Renal cortex interstitium (tissue), 15 donors: ENCODE data around the gene COX10. TPM values are rescaled to one million over a fixed set of nuclear protein-coding genes. Genes with fewer than 3 reads are reported as not detected.
A peak's percentile ranks its signal among the peaks of the same experiment; 100 is the strongest.
"Not testable (repeated sequence)": the region's sequence is repeated elsewhere in the genome, so short reads cannot be mapped to it uniquely, and the experiment has no call there.

Source experiments
- DNase-seq, 11 donors: peaks; one replicate each; pipeline ENCODE4 v3.0.0-alpha.2; 2013; ENCODE audit warnings: low read depth in 9 of 11, low spot score in 4 of 11; ENCODE audit errors: extremely low read depth in 1 of 11
- long read RNA-seq, 16 experiments: transcript quantifications; one replicate each; lab custom pipeline, GENCODE V29; 2026
- polyA plus RNA-seq, 3 donors: library from polyadenylated mRNA; unstranded; fragments of 120-200 nt; gene quantifications; one replicate each; pipeline ENCODE4 v1.2.1, GENCODE V29; 2013; ENCODE audit not compliant: insufficient read length in 3 of 3

Gene COX10
- 10 to 100 TPM; 15.4 to 19.0 (median 17.9) TPM for polyA plus RNA-seq
- long read RNA-seq, donor 1, partial matches to known transcripts = 0 of 7 reads
- long read RNA-seq, donor 1, other reads (novel, unspliced or antisense) = 0 of 7 reads
- long read RNA-seq, donor 2, partial matches to known transcripts = 0 of 8 reads
- long read RNA-seq, donor 2, other reads (novel, unspliced or antisense) = 0 of 8 reads
- long read RNA-seq, donor 3, partial matches to known transcripts = 9 of 13 reads
- long read RNA-seq, donor 3, other reads (novel, unspliced or antisense) = 0 of 13 reads
- long read RNA-seq, donor 4, partial matches to known transcripts = 0 of 3 reads
- long read RNA-seq, donor 4, other reads (novel, unspliced or antisense) = 0 of 3 reads
- long read RNA-seq, donor 5 = 0 reads
- long read RNA-seq, donor 6, transcript COX10-201 (7 exons, 2,873 nt) = major isoform, 5 of 6 reads
- long read RNA-seq, donor 6, partial matches to known transcripts = 0 of 6 reads
- long read RNA-seq, donor 6, other reads (novel, unspliced or antisense) = 0 of 6 reads
- long read RNA-seq, donor 7, partial matches to known transcripts = 5 of 12 reads
- long read RNA-seq, donor 7, other reads (novel, unspliced or antisense) = 0 of 12 reads
- long read RNA-seq, donor 8 = 0 reads
- long read RNA-seq, donor 9, partial matches to known transcripts = 0 of 2 reads
- long read RNA-seq, donor 9, other reads (novel, unspliced or antisense) = 0 of 2 reads
- long read RNA-seq, donor 10, partial matches to known transcripts = 0 of 6 reads
- long read RNA-seq, donor 10, other reads (novel, unspliced or antisense) = 0 of 6 reads
- long read RNA-seq, donor 11, partial matches to known transcripts = 0 of 6 reads
- long read RNA-seq, donor 11, other reads (novel, unspliced or antisense) = 0 of 6 reads
- long read RNA-seq, donor 12, partial matches to known transcripts = 0 of 2 reads
- long read RNA-seq, donor 12, other reads (novel, unspliced or antisense) = 0 of 2 reads
- long read RNA-seq, donor 13 = 0 reads
- long read RNA-seq, donor 14, partial matches to known transcripts = 8 of 12 reads
- long read RNA-seq, donor 14, other reads (novel, unspliced or antisense) = 0 of 12 reads
- long read RNA-seq, donor 15, partial matches to known transcripts = 0 of 2 reads
- long read RNA-seq, donor 15, other reads (novel, unspliced or antisense) = 0 of 2 reads
- long read RNA-seq, donor 16, transcript COX10-202 (3 exons, 875 nt) = minor isoform, 7 of 19 reads
- long read RNA-seq, donor 16, transcript COX10-201 (7 exons, 2,873 nt) = major isoform, 12 of 19 reads
- long read RNA-seq, donor 16, partial matches to known transcripts = 0 of 19 reads
- long read RNA-seq, donor 16, other reads (novel, unspliced or antisense) = 0 of 19 reads

DNA sequence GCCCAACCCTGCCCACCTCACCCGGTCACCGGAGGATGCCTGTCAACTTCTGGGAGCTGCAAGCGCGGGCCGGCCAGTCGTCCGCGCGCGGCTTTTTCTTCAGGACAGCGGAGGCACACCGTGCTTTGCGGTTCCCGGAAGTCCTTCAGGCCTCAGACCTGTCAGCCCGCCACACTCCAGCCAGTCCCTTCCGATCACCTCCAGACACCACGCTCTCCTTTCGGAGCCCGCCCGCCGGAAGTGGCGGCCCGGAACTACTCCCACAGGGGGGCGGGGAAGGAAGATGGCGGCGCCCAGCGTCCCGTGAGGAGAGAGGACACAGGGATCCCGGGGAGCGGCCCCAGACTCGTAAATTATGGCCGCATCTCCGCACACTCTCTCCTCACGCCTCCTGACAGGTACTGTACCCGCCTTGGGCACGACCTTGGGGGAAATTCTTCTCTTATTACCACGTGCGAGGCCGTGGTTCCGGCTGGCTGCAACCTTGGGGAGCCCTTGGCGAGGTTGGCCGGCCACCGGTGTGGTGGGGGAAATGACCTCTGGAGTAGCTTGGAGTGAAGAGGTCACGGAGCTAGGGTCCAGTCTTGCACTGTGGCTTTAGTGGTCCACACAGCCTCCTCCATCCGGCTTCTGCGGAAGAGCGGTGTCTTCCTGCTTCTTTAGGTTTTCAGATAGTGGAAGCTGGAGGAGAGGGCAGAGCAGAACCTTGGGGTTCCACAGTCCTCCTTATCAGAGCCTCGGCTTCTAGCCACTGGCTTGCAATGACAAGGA is at the start of gene COX10:
Gene COX10, plus strand, starts transcription at position 254 of the 771 bp plus-strand sequence. Its CDS starts 102 bp downstream, at position 356.
- peak; percentile 50 to 86 (median 76) for DNase-seq

DNA sequence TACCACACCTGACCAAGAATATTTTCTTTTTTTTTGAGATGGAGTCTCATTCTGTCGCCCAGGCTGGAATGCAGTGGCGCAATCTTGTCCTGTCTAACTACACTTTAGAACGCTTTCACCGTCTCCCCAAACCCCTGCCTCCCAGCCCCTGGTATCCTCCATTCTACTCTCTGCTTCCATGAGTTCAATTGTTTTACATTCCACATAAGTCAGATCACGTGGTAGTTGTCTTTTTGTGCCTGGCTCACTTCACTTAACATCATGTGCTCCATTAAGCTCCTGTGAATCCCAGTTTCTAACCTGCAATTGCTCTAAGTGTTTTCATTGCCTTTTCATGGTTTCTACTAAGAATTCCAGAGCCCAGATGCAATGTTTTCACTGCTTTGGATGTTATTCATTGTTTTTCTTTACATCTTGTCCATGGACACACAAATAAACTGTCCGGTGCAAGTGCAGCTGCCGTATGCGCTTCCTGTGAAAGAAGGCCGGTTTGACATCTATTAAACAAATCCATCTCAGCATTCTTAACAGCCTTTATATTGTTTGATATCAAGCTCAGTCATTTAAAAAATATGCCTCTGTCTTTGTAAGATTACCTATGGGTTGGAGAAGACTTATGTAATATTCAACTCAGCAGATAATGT is 47.5 kb upstream of the COX10 start:
- not testable (repeated sequence) for DNase-seq

DNA sequence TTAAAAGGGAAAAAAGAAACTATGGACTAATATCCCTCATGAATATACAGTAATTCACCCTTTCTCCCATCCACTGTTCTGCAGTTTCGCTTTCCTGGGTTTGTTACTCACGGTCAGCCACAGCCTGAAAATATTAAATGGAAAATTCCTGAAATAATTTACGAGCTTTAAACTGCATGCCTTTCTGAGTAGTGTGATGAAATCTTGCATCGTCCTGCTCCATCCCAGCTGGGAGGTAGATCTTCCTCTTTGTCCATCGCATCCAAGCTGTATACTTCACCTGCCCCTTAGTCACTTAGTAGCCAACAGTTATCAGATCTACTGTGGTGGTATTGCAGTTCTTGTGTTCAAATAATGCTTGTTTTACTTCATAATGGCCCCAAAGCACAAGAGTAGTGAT is 39.5 kb upstream of the COX10 start:
- DNase-seq = not testable (repeated sequence)

DNA sequence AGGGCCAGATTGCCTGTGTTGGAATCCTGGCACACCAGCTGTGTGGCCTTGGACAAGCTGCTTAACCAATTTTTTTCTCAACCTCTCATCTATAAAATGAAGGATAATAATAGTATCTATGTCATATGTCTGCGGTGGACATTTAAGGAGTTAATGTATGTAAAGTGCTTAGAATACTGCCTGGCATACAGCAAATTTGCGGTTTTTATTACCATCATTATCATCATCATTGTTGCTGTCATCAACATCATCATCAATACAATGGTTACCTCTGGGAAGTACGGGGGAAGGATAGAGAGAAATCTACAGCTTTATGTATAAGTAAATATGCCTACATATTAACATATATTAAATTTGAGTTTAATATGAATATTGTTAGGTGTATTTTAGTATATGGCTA is 37.1 kb upstream of the COX10 start:
- no peak for DNase-seq

DNA sequence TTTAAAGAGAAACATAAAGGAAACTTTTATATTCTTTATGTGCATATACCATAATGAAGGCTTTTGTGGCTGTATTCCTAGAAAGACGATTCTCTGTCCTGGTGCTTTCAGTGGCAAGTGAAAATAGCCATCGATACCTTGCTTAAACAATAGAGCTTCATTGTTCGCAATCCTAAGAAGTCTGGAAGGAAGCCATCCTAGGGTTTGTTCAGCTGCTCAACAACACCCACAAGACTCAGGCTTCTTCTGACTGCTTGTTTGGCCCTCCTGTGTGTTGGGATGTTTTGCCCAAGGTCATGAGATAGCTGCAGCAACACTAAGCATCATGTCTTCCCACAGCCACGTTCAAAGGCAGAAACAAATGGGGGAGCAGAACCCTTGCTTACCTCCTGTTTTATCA is 36.1 kb upstream of the COX10 start:
- no peak for DNase-seq

DNA sequence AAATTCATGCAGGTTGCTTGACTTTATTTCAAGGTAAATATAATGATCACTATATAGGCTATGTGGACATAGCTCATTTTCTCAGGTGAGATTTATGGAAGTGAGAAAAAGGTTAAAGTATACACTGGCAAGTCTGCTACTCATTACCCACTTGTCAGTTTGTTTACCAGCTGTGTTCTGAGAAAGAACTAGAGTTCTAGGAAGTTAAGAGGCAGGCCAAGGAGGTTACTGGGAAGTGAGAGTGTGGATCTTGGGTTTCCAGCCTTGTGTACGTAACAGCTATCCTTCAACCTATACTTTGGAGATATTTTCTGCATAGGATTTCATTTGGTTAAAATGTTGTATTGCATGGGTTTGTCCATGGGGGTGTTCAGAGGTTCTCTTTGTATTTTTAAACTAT is 31.9 kb upstream of the COX10 start:
- peak in 1 of 11 donors; percentile 17 for DNase-seq

DNA sequence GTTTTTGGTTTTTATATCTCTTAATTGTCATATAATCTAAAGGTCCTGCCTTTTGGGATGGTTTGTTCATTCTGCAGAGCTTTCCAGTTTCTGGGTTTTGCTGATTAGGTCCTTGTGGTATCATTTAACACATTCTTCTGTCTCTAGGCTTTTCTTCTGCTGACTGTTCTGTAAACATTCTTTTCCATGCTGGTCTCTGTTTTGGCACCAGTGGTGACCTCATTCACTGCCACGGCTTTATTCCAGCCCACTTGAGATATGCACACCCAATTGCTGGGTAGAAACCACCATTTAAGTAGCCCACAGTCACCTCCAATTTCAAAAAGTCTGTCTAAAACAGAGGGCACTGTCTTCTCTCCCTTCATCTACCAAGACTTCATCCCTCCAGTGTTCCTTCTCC is 31.1 kb upstream of the COX10 start:
- DNase-seq = no peak

DNA sequence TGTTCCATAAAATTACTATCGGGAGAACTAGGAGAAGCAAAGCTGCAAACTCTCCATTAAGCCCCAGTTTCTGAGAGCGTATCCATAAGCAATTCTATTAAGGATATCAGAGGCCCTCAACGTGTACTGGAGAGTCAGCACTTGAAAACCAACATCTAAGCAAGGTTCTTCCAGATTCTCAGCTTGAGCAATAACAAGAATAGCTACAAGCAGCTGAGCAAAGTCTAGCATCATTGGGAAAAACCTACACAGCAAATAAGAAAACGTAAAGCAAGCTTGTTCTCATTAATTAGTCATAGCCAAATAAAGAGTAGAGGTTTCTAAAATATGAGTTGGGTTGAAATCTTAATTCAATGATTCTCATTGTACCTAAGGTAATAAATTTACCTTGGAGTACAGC is 26.9 kb upstream of the COX10 start:
- no peak for DNase-seq

DNA sequence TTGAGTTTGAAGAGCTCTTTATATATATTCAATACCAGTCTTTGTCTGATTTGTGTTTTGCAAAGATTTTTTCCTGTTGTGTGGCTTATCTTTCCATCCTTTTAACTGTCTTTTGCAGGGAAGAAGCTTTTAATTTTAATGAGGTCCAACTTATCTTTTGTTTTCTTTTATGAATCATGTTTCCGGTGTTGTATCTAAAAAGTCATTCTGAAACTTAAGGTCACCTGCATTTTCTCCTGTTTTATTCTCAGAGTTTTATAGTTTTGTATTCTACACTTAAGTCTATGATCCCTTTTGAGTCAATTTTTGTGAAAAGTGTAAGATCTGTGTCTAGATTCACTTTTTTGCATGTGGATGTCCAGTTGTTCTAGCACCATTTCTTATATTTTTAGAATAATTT is 24.6 kb upstream of the COX10 start:
- DNase-seq = no peak

DNA sequence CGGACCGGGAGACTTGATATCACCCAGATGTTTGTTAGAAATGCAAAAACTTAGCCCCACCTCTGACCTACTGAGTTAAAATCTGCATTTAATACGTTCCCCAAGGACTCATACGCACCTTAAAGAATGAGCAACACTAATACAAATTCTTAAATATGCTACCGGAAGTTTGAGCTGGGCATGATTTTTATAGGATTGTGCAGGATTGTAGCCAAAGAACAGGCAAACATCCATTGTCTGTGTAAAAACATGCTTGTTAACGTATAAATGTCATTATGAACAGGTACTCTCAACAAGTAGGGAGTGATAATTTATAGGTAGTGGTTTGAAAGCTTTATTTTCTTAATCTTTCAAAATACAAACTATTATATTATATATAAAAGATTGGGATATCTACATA is 22.3 kb upstream of the COX10 start:
- no peak for DNase-seq

DNA sequence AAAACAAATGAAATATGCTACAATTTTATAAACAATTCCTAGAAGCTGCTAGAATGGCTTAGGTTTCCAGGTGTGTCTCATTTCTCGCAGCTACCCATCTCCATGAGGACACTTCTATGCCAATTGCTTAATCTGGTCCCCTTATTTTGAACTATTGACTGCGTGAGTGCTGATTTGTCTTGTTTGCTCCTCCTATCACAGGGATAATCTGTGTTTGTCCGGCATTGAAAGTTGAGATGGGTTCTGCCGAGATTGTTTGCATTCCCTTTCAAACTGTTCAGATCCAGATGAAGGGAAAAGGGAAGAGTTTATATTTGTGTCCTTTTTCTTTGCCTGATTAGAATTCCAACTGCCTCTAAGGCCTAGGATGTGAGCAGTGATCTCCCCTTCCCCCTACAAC is 21.7 kb upstream of the COX10 start:
- DNase-seq = no peak

DNA sequence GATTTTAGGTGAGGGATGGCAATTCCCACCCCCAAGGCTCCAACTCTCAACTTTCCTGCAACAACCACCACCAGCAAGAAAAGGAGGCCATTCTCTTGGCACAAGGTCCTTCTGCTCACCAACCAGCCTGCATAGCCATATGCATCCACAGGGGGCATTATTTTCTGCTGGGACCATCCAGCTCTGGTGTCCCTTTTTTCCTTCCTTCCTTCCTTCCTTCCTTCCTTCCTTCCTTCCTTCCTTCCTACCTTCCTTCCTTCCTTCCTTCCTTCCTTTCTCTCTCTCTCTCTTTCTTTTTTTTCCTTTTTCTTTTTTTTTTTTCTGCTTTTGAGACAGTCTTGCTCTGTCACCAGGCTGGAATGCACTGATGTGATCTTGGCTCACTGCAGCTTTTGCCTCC is 21.1 kb upstream of the COX10 start:
- DNase-seq = no peak

DNA sequence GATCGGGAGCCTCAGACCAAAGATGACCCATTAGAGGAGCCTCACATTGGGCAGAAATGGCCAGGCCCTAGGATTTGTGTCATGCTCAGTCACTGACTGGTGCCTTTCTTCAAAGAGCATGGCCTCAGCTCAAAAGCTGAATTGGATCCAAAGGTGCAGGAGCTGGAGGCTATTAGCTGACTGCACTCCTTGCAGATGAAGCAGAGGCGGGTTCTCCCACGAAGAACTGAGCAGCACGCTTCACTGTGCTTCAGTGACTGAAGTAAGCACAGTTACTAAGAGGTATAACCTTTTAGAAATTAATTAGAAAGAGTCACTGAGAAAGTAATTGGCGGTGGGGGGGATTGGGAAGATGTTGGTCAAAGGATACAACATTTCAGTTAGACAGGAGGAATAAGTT is 18.7 kb upstream of the COX10 start:
- no peak for DNase-seq

DNA sequence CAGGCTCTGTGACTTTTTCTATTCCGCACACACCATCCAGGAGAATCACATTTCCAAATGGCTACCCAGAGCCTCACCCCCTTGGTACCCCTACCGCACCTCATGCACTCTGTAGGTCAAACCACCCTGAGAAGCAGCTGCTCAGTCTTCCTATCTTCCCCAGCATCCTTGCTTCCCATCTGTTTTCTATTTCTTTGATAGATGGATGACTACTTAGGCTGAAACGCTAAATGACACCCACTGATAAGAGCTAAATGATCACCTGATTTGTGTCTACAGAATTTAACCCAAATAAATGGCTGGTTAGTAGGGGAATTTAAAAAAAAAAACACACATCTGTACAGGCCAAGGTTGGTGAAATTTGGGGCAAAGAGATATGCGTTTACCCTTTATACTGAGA is 17.6 kb upstream of the COX10 start:
- DNase-seq = no peak

DNA sequence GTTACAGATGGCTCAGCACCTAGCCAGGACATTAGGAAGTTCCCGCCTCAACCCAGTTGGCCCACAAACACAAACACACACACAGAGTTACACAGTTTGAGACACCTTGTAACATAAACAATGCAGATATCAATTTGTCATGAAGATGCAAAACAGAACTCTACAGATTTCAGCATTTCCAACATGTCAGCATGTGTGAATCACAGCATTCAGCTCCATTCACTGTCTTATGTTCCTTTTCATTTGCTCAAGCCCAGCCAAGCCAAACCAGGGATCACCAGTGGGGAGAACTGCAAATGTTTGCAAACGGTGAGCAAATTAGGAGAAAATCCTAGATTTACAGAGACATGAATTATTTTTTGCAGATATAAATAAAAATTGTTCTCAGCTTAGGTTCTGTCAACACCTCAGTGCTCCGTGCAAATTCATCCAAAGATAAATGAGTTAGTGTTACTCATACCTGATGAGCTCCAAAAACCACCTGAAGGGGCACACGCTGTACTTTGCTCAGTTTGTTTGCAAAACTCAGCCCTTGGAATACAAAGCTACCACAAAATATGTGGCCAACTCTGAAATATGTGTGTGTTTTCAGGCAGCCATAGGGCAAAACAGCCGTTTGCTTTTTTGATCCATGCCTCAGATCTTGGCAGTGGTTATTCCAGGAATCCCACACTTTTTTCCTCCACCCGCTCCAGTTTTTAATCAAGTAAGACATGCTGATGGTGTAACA is 16.3 kb upstream of the COX10 start:
- no peak for DNase-seq

DNA sequence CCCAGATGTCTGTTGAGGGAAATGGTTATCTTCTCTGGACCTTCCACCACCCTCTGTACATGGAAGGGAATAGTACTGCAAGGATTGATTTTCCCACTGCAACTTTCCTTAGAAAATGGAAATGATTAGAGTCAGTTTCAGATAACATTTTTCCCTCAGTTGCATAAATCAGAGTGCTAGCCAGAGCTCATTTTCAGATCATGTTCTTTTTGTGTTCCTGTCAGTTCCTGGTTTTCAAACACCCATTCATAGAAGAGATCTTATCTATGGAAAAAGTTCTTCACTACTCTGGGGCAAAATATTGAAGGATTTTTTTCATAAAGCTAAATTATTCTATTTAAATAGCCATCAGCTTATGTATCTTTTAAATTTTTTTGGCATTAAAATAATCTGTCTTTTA is 11.7 kb upstream of the COX10 start:
- no peak for DNase-seq

DNA sequence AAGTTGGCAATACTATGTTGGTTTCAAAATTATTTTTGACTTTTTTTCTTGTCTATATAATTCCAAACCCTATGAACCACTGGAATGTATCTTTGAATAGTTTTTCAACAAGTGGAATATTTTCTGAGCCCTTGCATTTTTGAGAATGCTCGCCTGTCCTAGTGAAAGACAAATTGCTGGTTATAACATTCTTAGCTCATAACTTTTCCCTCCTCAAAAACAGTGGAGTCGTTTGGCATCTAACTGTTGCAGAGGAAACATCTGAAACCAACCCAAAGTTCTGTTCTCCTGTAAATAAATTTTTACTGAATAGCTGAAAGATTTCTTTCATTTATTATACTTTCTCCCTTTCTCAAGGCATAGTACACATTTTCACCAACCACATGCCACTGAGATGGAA is 11.3 kb upstream of the COX10 start:
- no peak for DNase-seq
